GM23338 (cell line): ENCODE results near the gene BPIFB6. TPM values are rescaled to one million over a fixed set of nuclear protein-coding genes. Genes with fewer than 3 reads are reported as not detected.

Experiments used
- ATAC-seq: fragments of 200-7000 bp; cut with Tn5 transposase; 3 replicates; pipeline ENCODE4 v1.9.1; 2020
- DNase-seq: peaks from one replicate; pipeline ENCODE4 v3.0.0-alpha.2; 2015; ENCODE audit warnings: low spot score
- H2AFZ ChIP-seq: fragments of 200-600 bp; sonication (generic); 2 replicates; pipeline ENCODE4 v1.8.0; 2016; ENCODE audit warnings: antibody characterized with exemption, mild to moderate bottlenecking, moderate library complexity
- H3F3A ChIP-seq: fragments of 200-600 bp; sonication (generic); replicated peaks from 2 replicates; pipeline ENCODE4 v1.8.0; 2017; ENCODE audit warnings: antibody characterized with exemption, mixed run types, low read depth
- H3K27ac ChIP-seq: fragments of 200-600 bp; sonication (generic); 2 replicates; pipeline ENCODE4 v1.6.1; 2016; ENCODE audit warnings: low read depth
- H3K27me3 ChIP-seq: fragments of 200-600 bp; sonication (generic); 2 replicates; pipeline ENCODE4 v1.8.0; 2016; ENCODE audit warnings: mild to moderate bottlenecking, mixed run types, moderate library complexity; ENCODE audit not compliant: insufficient read depth
- H3K36me3 ChIP-seq: fragments of 200-600 bp; sonication (generic); 2 replicates; pipeline ENCODE4 v1.8.0; 2016; ENCODE audit warnings: mild to moderate bottlenecking; ENCODE audit not compliant: insufficient read depth
- H3K4me1 ChIP-seq: fragments of 200-600 bp; sonication (generic); 2 replicates; pipeline ENCODE4 v1.8.0; 2016; ENCODE audit warnings: mild to moderate bottlenecking, moderate library complexity; ENCODE audit not compliant: insufficient read depth
- H3K4me2 ChIP-seq: fragments of 200-600 bp; sonication (generic); 2 replicates; pipeline ENCODE4 v1.7.1; 2017; ENCODE audit warnings: mixed run types
- H3K4me3 ChIP-seq: fragments of 200-600 bp; sonication (generic); 2 replicates; pipeline ENCODE4 v1.6.1; 2016; ENCODE audit warnings: mixed run types
- H3K79me2 ChIP-seq: fragments of 200-600 bp; sonication (generic); replicated peaks from 2 replicates; pipeline ENCODE4 v1.8.0; 2017; ENCODE audit warnings: mild to moderate bottlenecking; ENCODE audit not compliant: insufficient read depth
- H3K9me2 ChIP-seq: fragments of 200-600 bp; sonication (generic); 2 replicates; pipeline ENCODE4 v1.8.0; 2017; ENCODE audit not compliant: insufficient read depth
- H4K20me1 ChIP-seq: fragments of 200-600 bp; sonication (generic); replicated peaks from 2 replicates; pipeline ENCODE4 v1.8.0; 2017; ENCODE audit warnings: mild to moderate bottlenecking; ENCODE audit not compliant: insufficient read depth
- H3K27ac Mint-ChIP-seq: 2 replicates; pipeline ENCODE4 v1.8.0; 2020; ENCODE audit warnings: inconsistent platforms, mild to moderate bottlenecking, moderate library complexity, mixed read lengths
- H3K27me3 Mint-ChIP-seq: 3 replicates; pipeline ENCODE4 v1.8.0; 2022; ENCODE audit warnings: low read depth, mild to moderate bottlenecking, moderate library complexity, mixed read lengths, inconsistent platforms; ENCODE audit not compliant: insufficient read depth, poor library complexity
- H3K36me3 Mint-ChIP-seq: 3 replicates; pipeline ENCODE4 v1.8.0; 2021; ENCODE audit warnings: low read depth, mild to moderate bottlenecking, inconsistent platforms, moderate library complexity, mixed read lengths
- H3K4me1 Mint-ChIP-seq: 3 replicates; pipeline ENCODE4 v1.8.0; 2020; ENCODE audit warnings: mild to moderate bottlenecking, inconsistent platforms, mixed read lengths
- H3K4me3 Mint-ChIP-seq: 3 replicates; pipeline ENCODE4 v1.8.0; 2021; ENCODE audit warnings: moderate library complexity, mild to moderate bottlenecking, inconsistent platforms, mixed read lengths
- H3K9me3 Mint-ChIP-seq: 3 replicates; pipeline ENCODE4 v1.8.0; 2020; ENCODE audit warnings: moderate library complexity, mild to moderate bottlenecking, inconsistent platforms, mixed read lengths
- CREB1 ChIP-seq: fragments of 250-450 bp; sonication (Bioruptor Pico); IDR thresholded peaks from 2 replicates; pipeline ENCODE4 v1.5.0; 2020; ENCODE audit warnings: low read depth, mild to moderate bottlenecking, moderate library complexity
- ETS1 ChIP-seq: IDR thresholded peaks from 2 replicates; pipeline ENCODE4 v1.6.1; 2016; ENCODE audit warnings: antibody characterized with exemption
- ZNF462 ChIP-seq: fragments of 250-450 bp; sonication (Bioruptor Pico); IDR thresholded peaks from 2 replicates; pipeline ENCODE4 v1.5.0; 2020; ENCODE audit warnings: mild to moderate bottlenecking, moderate library complexity
- polyA plus RNA-seq: library from polyadenylated mRNA; unstranded; fragments of >200 nt; fragmentation: Nextera tagmentation; extraction: Ambion mirVana; gene quantifications from 2 replicates; pipeline ENCODE4 v1.2.1, GENCODE V29; 2016
- total RNA-seq: library from RNA; depleted of rRNA; stranded (reverse); fragments of >200 nt; shearing (Covaris generic); gene quantifications from 2 replicates; pipeline ENCODE4 v1.2.3, GENCODE V29; 2014

The BPIFB6 gene
- total and polyA plus RNA-seq, 2 experiments from 2014 or later = not detected

- no peak for TF ChIP-seq ZNF462 (CRISPR knock-in tag)
Observed at GRCh38 chr20:32986331-32986966, 45.0 kb upstream of the BPIFB6 start (continued).

- Histone ChIP-seq H4K20me1 (no peaks in the 10 kb centered on the region), H3K27me3 (no peaks in the 10 kb centered on the region), H3K4me1 (no peaks in the 10 kb centered on the region), H2AFZ (no peak overlapping the region), H3F3A (no peaks in the 10 kb centered on the region), H3K4me3 (no peak overlapping the region), H3K27ac (no peak overlapping the region), H3K36me3 (no peaks in the 10 kb centered on the region), H3K4me2 (no peak overlapping the region), H3K9me2 (no peaks in the 10 kb centered on the region), H3K79me2 (no peaks in the 10 kb centered on the region)
- TF ChIP-seq ETS1 (no peak), CREB1 (no peak)
- H3K36me3 Mint-ChIP-seq = no peaks in the 10 kb centered on the region
- ATAC-seq (no peak), DNase-seq (no peak)
- no peak overlapping the region for H3K4me3 Mint-ChIP-seq
- H3K27me3 Mint-ChIP-seq = peaks cover 6% of the 10 kb centered on the region
- H3K9me3 Mint-ChIP-seq = no peaks in the 10 kb centered on the region
- no peaks in the 10 kb centered on the region; the same call in 2 of the 3 replicates for H3K4me1 Mint-ChIP-seq
- no peak overlapping the region for H3K27ac Mint-ChIP-seq
Observed at GRCh38 chr20:32987044-32987825, 44.2 kb upstream of the BPIFB6 start.
